ENCODE results near the gene PSMD2.
A peak's percentile ranks its signal among the peaks of the same experiment; 100 is the strongest.

DNA sequence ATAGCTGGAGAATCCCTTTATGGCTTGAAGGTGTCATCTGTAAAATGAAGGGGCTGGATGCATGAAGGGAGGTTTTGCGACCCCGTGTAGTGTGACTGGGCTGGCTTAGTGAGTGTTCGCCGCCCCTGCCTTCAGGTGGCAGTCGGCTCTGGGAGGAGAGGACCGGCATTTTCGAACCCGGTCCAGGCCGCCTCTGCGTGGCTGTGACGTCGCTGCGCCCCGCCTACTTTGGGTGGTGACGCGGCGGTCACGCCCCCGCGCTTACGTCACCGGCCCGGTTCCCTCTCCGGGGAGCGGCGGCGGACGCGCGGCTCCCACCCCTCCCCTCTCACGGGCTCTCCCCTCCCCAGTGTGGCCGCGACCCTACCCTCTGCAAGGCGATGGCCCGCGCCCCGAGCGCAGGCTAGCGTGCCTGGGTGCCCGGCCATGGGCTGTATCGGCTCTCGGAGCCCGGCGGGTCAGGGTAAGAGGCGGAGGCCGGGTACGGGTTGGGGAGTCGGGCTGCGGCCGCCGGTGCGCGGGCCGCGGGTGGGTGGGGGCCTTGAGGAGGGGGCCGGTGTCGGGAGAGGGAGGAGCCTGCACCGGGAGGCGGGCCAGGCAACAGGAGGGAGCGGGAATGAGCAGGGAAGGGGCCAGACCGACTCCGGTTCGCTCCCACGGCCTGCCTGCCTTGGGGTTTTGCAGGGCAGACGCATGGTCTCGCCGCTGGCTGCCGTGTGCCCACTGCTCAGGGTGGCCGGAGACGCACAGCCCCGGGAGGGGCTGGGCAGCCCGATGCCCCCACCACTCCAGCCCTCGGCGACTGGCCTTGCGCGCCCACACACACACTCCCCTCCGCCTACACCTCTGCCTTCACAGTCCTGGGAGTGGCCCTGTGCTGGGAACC, 36.9 kb downstream of the PSMD2 start:
- TF ChIP-seq EP300 (IDR thresholded peaks at IDR 0.05; ENCODE audit: low read depth): peak; percentile 8
- peak; percentile 81 for TF ChIP-seq POLR2A (IDR thresholded peaks at IDR 0.05)

Data from transverse colon (tissue), 1 donor.